KOPT-K1 (cell line): ENCODE measurements around the gene SELENOF.
"Not testable (repeated sequence)": the region's sequence is repeated elsewhere in the genome, so short reads cannot be mapped to it uniquely, and the experiment has no call there.

Experiments
- H3K27ac ChIP-seq: fragments of 200-600 bp; sonication (generic); 2 replicates; pipeline ENCODE4 v1.5.1; 2016; ENCODE audit warnings: antibody characterized with exemption, mild to moderate bottlenecking, low read depth, low read length; ENCODE audit not compliant: poor library complexity, severe bottlenecking
- H3K36me3 ChIP-seq: fragments of 200-600 bp; sonication (generic); 2 replicates; pipeline ENCODE4 v1.5.1; 2017; ENCODE audit warnings: antibody characterized with exemption, mild to moderate bottlenecking, low read length, moderate library complexity; ENCODE audit not compliant: insufficient read depth
- H3K9me3 ChIP-seq: fragments of 200-600 bp; sonication (generic); 2 replicates; pipeline ENCODE4 v1.5.1; 2017; ENCODE audit warnings: antibody characterized with exemption, low read length, mild to moderate bottlenecking; ENCODE audit not compliant: insufficient read depth, poor library complexity, severe bottlenecking

The SELENOF gene

DNA sequence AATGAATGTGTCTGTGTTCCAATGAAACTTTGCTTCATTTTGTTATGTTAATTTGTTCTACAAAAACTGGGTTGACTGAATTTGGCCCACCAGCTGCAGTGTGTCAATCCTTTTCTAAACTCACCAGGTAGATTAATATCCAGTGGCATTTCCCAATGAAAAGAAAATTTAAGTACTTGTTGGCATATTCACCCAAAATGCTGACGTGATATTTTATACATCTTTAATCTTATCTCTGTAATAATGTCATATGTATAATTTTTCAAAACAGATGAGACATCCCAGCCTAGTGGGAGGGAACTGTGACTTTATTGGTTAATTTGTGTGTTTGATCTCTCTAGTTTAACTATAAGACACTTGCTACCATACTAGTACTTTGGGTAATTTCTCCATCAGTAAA, 8.1 kb downstream of the SELENOF start:
- Histone ChIP-seq H3K9me3 (no peaks in the 10 kb centered on the region), H3K36me3 (peaks cover 74% of the 10 kb centered on the region), H3K27ac (no peak overlapping the region)

- H3K9me3 ChIP-seq, H3K27ac ChIP-seq: not testable (repeated sequence)
- peaks cover 66% of the 10 kb centered on the region for H3K36me3 ChIP-seq
Measured at GRCh38 chr1:86899401-86899800, 14.5 kb downstream of the SELENOF start.

DNA sequence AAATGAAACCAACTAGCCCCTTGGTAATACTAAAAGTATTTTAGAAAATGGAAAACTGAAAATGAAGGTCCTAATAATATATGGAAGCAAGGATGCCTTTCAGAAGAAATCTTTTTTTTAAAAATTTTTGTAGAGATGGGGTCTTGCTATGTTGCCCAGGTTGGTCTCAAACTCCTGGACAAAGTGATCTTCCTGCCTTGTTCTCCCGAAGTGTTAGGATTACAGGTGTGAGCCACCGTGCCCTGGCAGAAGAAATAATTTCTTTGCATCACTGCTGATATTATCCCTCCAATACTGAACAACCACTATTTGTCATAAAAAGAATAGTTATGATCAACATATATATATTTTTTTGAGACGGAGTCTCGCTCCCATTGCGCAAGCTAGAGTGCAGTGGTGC, 25.6 kb downstream of the SELENOF start:
- Histone ChIP-seq H3K27ac (no peak overlapping the region), H3K9me3 (no peaks in the 10 kb centered on the region), H3K36me3 (peaks cover 66% of the 10 kb centered on the region)

- Histone ChIP-seq H3K36me3 (peaks cover 62% of the 10 kb centered on the region), H3K9me3 (no peaks in the 10 kb centered on the region), H3K27ac (no peak overlapping the region)
Measured at GRCh38 chr1:86887479-86888162, 26.3 kb downstream of the SELENOF start.

DNA sequence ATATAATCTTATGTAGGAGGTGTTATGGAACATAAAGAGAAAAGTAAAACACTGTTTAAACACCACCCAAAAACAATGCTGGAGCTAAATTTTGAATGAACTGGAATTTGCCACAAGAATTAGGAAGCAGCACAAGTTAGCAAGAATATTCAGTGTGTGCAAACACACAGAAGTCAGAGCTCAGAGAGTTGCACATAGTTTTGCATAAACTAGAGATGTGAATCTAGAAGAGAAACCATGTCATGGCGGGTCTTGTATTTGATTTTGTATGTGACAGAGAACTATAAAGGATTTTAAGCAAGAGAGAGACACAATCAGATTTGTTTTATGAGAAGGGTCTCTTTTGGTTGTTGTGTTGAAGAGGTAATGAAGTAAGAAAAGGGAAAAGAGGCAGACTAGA, 38.2 kb downstream of the SELENOF start:
- no peak overlapping the region for H3K27ac ChIP-seq
- peaks cover 56% of the 10 kb centered on the region for H3K36me3 ChIP-seq
- H3K9me3 ChIP-seq: no peaks in the 10 kb centered on the region

DNA sequence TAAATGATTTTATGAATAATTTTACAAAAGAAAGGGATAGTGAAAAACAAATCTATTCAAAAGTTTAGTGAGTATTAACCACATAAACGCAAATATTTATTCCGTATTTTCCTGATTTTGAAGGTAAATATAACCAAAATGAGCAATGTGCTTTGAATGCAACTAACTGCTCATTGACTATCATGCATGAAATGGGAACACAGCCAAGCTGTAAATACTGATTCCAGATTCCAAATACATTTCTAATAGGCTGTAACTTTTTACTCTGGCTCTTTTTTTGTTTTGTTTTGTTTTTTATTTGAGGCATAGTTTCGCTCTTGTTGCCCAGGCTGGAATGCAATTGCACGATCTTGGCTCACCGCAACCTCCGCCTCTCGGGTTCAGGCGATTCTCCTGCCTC, 41.8 kb downstream of the SELENOF start:
- no peak overlapping the region for H3K27ac ChIP-seq
- H3K9me3 ChIP-seq: no peaks in the 10 kb centered on the region

DNA sequence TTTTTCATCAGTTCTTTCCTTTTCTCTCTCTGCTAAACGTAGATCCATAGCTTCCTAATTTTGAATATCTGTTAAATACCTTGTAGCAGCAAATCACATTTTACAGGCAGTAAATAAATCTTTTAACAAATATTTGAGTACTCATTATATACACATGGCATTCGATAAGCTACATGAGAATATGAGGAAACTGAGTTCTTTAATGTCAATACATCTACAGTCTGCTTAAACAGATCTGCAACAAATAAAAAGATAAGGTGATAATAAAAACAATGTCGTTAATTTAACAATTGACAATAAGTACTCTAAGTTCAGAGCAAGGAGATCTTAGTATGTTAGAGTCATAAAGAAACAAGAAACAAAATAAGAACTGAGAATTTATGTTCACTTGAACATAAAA, 42.9 kb downstream of the SELENOF start:
- no peak overlapping the region for H3K27ac ChIP-seq
- H3K36me3 ChIP-seq: peaks cover 23% of the 10 kb centered on the region
- H3K9me3 ChIP-seq: no peaks in the 10 kb centered on the region

More for the DNA sequence above, 41.8 kb downstream of the SELENOF start:
- peaks cover 25% of the 10 kb centered on the region for H3K36me3 ChIP-seq

GRCh38 chr1:86868477-86868876, 45.4 kb downstream of the SELENOF start:
- no peak overlapping the region for H3K27ac ChIP-seq
- H3K36me3 ChIP-seq: peaks cover 27% of the 10 kb centered on the region
- no peaks in the 10 kb centered on the region for H3K9me3 ChIP-seq

DNA sequence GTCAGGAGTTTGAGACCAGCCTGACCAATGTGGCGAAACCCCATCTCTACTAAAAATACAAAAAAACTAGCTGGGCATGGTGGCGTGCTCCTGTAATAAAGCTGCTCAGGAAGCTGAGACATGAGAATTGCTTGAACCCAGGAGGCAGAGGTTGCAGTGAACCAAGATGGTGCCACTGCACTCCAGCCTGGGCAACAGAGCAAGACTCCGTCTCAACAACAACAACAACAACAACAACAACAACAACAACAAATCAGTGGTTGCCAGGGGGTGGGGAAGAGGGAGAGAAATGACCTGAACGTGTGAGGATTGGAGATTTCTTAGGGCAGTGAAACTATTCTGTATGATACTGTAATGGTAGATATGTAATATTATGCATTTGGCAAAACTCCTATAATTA, 46.6 kb downstream of the SELENOF start:
- not testable (repeated sequence) for H3K27ac ChIP-seq, H3K9me3 ChIP-seq
- peaks cover 31% of the 10 kb centered on the region for H3K36me3 ChIP-seq

- H3K27ac ChIP-seq: no peak overlapping the region
- H3K36me3 ChIP-seq: peaks cover 33% of the 10 kb centered on the region
- H3K9me3 ChIP-seq: no peaks in the 10 kb centered on the region
Measured at GRCh38 chr1:86866665-86867064, 47.3 kb downstream of the SELENOF start.

- Histone ChIP-seq H3K36me3 (peaks cover 37% of the 10 kb centered on the region), H3K27ac (no peak overlapping the region), H3K9me3 (no peaks in the 10 kb centered on the region)
Measured at GRCh38 chr1:86865973-86866637, 47.8 kb downstream of the SELENOF start.

GRCh38 chr1:86862920-86863319, 51.0 kb downstream of the SELENOF start:
- peaks cover 37% of the 10 kb centered on the region for H3K36me3 ChIP-seq
- H3K9me3 ChIP-seq: no peaks in the 10 kb centered on the region
- no peak overlapping the region for H3K27ac ChIP-seq

DNA sequence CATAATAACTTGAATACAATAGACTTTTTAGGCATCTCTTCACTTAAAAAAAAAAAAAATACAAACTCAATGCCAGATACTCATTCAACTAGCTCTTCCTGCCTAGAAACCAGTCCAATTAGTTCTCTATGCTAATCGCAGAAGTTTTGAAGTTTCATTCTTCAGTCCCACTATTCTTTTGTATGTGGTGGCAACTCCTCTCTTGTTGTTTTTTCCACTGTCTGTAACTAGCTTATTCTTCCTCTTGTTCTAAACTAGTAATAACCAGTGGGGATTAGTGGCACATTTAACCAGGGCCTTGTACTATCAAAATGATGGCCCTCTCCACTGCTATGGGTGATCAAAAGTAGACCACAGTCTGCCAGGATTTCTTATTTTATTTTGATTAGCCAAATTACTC, 52.5 kb downstream of the SELENOF start:
- Histone ChIP-seq H3K27ac (no peak overlapping the region), H3K9me3 (no peaks in the 10 kb centered on the region), H3K36me3 (peaks cover 29% of the 10 kb centered on the region)

DNA sequence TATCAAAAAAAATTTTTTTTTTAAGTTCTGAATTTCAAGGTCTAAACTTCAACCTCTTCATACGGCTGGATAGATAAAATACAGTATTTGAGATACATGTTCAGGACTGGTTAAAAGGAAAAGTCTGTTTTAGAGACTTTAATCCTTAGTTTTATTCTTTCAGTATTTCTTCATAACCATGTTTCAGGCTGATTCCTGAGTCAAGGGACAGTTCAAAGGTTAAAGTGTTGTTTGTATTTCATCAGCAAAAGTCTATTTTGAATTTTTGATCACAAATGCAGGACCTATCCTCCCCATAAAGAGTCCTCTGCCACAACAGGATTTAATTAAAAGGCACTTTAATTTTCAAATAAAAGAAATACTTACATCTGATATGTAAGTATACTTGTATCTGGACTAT, 53.5 kb downstream of the SELENOF start:
- Histone ChIP-seq H3K9me3 (no peaks in the 10 kb centered on the region), H3K27ac (no peak overlapping the region), H3K36me3 (peaks cover 19% of the 10 kb centered on the region)

DNA sequence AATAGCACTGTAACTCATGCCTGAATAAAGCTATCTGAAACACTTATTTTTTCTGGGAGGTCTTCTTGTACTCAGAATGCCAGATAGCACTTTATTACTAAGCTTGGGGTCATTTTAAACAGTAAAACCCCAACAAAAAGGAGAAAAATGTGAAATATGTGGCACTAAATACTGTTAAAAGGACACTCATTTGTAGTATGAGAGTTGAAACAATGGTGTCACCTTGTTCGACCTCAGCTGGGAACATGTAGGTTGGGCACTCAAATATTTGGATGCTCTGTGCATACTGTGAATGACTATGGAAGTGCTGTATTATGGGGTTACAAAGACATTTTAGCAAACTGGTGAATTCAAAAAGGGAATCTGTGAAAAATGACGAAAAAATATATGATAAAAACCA, 53.9 kb downstream of the SELENOF start:
- Histone ChIP-seq H3K9me3 (no peaks in the 10 kb centered on the region), H3K27ac (no peak overlapping the region), H3K36me3 (peaks cover 19% of the 10 kb centered on the region)
